Fibroblast of skin of back (primary cell): ENCODE measurements around the gene CDHR1.

Experiments used
- DNase-seq: peaks from one replicate; pipeline ENCODE4 v3.0.0-alpha.2; 2013

The CDHR1 gene

GRCh38 chr10:84233940-84234339 is 39.6 kb downstream of the CDHR1 start:
- no peak for DNase-seq

- DNase-seq = no peak
Measured at GRCh38 chr10:84234479-84234878, 40.1 kb downstream of the CDHR1 start.

- DNase-seq = no peak
Measured at GRCh38 chr10:84235096-84235495, 40.8 kb downstream of the CDHR1 start.

GRCh38 chr10:84236807-84237198 is 42.5 kb downstream of the CDHR1 start:
- DNase-seq = no peak

- DNase-seq = no peak
Measured at GRCh38 chr10:84237199-84238051, 43.1 kb downstream of the CDHR1 start.

GRCh38 chr10:84238909-84239308 is 44.6 kb downstream of the CDHR1 start:
- no peak for DNase-seq

GRCh38 chr10:84241185-84241790 is 47.0 kb downstream of the CDHR1 start, which contains the start of gene LRIT1:
LRIT1 (minus strand) TSS chr10:84241546; CDS start chr10:84241439, 107 bp downstream.
- no peak for DNase-seq

- DNase-seq = no peak
Measured at GRCh38 chr10:84243759-84244158, 49.4 kb downstream of the CDHR1 start.

GRCh38 chr10:84244651-84245270 is 50.4 kb downstream of the CDHR1 start, which contains the start of gene RGR:
RGR (plus strand) TSS chr10:84245053; CDS start chr10:84245091, 38 bp downstream.
- DNase-seq = no peak

- DNase-seq = no peak
Measured at GRCh38 chr10:84247496-84247895, 53.2 kb downstream of the CDHR1 start.

- no peak for DNase-seq
Measured at GRCh38 chr10:84248794-84249193, 54.5 kb downstream of the CDHR1 start.

GRCh38 chr10:84254552-84255478 is 60.5 kb downstream of the CDHR1 start:
- DNase-seq = no peak

GRCh38 chr10:84256510-84257342 is 62.4 kb downstream of the CDHR1 start:
- peak; percentile 25 for DNase-seq

GRCh38 chr10:84257343-84258020 is 63.1 kb downstream of the CDHR1 start:
- no peak for DNase-seq

GRCh38 chr10:84258034-84258695 is 63.8 kb downstream of the CDHR1 start:
- no peak for DNase-seq

- no peak for DNase-seq
Measured at GRCh38 chr10:84261236-84261915, 67.0 kb downstream of the CDHR1 start.

GRCh38 chr10:84262190-84262956 is 68.0 kb downstream of the CDHR1 start:
- no peak for DNase-seq

GRCh38 chr10:84263716-84264115 is 69.4 kb downstream of the CDHR1 start:
- DNase-seq = no peak
